DND-41 (cell line): ENCODE results near the gene ZNF394.

ENCODE experiments used
- EZH2 ChIP-seq: IDR thresholded peaks from 3 replicates; pipeline ENCODE4 v1.6.1; 2012; ENCODE audit warnings: borderline replicate concordance, low read depth, mild to moderate bottlenecking, moderate library complexity, low read length, inconsistent platforms; ENCODE audit not compliant: severe bottlenecking
- TF ChIP-seq, protein P1 (sequence below): IDR thresholded peaks from 2 replicates; pipeline ENCODE4 v1.5.1; 2012; ENCODE audit warnings: borderline replicate concordance, low read length, moderate library complexity, mild to moderate bottlenecking; ENCODE audit not compliant: poor library complexity, severe bottlenecking; ENCODE audit errors: extremely low read depth

DNA sequence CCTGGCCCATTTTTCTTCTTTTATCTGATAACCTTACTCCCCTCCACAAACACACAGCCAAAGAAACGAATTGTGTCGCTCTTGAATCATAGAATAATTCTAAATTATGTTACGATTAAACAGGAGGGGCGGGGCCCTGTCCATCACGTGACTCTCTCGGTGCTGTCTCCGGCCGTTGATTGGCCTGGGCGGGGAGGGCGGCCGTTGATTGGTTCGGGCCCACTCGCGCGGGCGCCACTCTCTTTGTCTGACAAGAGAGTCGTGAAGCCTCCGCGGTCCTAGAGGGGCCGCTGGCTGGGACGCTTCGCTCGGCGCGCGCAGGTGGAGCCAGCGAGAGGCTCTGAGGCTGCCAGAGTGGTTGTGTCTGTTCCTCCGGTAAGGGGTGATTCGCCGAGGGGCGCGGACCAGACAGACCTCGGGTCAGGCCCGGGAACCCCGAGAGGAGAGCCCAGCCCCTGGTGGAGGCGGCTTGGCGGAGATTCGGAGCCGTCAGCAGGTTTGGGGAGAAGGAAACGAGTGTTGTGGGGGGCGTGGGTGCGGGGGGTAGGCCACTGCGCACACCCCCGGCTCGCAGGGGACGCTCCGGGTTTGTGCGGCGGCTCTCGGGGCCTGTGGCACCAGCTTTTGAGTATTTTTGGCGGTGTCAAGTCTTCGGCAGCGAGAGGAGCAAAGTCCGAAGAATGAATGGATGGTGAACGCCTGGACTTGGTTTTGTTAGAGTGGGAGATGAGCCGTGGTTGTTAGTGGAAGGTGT, 27.3 kb downstream of the ZNF394 start, which contains the start of gene ZNF789:
- TF ChIP-seq, protein P1, sequence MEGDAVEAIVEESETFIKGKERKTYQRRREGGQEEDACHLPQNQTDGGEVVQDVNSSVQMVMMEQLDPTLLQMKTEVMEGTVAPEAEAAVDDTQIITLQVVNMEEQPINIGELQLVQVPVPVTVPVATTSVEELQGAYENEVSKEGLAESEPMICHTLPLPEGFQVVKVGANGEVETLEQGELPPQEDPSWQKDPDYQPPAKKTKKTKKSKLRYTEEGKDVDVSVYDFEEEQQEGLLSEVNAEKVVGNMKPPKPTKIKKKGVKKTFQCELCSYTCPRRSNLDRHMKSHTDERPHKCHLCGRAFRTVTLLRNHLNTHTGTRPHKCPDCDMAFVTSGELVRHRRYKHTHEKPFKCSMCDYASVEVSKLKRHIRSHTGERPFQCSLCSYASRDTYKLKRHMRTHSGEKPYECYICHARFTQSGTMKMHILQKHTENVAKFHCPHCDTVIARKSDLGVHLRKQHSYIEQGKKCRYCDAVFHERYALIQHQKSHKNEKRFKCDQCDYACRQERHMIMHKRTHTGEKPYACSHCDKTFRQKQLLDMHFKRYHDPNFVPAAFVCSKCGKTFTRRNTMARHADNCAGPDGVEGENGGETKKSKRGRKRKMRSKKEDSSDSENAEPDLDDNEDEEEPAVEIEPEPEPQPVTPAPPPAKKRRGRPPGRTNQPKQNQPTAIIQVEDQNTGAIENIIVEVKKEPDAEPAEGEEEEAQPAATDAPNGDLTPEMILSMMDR = no peak
- TF ChIP-seq EZH2 = no peak
